Measurements from ENCODE around the gene TPRX2.

- peak; percentile 15 to 46 (median 35) for TF ChIP-seq CTCF (optimal IDR thresholded peaks at IDR 0.05 in 1 of 3, IDR thresholded peaks at IDR 0.05 in 1 of 3, conservative IDR thresholded peaks at IDR 0.05 in 1 of 3; ENCODE audit: extremely low read depth in 1 of 3, insufficient read depth in 2 of 3, low read length in 3 of 3)
- no peak for TF ChIP-seq EZH2 (IDR thresholded peaks at IDR 0.05; ENCODE audit: low read length)
Observed at GRCh38 chr19:47848823-47849473, 10.1 kb upstream of the TPRX2 start.
